ENCODE results near the gene DEDD.

DEDD gene

DNA sequence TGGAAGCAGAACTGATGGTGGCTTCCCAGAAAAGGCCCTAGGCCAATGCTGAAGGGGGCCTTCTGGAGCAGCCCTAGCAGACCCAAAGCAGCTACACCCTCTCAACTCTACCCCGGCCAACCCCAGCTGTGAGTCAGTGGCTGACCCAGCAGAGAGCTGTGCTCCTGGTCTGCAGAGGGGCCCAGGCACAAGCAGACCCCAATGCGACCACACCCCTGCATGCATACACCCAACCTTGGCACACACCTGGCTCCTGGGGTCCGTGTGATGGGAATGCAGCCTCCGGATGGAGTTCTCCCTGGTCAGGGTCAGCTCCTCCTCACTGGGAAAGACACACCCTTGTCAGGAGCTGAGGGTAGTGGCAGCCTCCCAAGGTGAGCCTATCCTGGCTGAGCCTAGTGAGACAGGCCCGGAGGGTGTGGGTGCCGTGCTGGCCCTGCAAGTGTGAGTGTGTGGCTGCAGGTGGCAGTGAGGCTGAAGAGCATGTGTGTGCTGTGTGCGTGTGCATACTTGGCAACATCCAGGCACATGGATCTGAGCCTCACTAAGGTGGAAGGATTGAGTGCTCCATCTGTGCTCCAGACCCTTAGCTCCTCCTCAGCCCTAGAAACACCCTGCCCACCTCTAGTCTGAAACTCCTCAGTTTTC, 58.9 kb downstream of the DEDD start:
- Histone ChIP-seq H3K4me3 (ENCODE audit: severe bottlenecking) (no peak overlapping the region), H3K27me3 (ENCODE audit: insufficient read depth, poor library complexity, severe bottlenecking) (no peaks in the 10 kb centered on the region), H3K9me3 (ENCODE audit: severe bottlenecking) (no peaks in the 10 kb centered on the region), H3K4me1 (ENCODE audit: insufficient read depth, poor library complexity, severe bottlenecking) (peaks cover 23% of the 10 kb centered on the region), H3K27ac (ENCODE audit: poor library complexity, severe bottlenecking) (peak overlapping the region; percentile 54), H3K36me3 (ENCODE audit: low read depth) (no peaks in the 10 kb centered on the region)
- ATAC-seq (ENCODE audit: low read depth) (peak; percentile 56), DNase-seq (ENCODE audit: low spot score) (peak; percentile 72)
- TF ChIP-seq CTCF (IDR thresholded peaks at IDR 0.05; ENCODE audit: poor library complexity, severe bottlenecking), result no peak

DNA sequence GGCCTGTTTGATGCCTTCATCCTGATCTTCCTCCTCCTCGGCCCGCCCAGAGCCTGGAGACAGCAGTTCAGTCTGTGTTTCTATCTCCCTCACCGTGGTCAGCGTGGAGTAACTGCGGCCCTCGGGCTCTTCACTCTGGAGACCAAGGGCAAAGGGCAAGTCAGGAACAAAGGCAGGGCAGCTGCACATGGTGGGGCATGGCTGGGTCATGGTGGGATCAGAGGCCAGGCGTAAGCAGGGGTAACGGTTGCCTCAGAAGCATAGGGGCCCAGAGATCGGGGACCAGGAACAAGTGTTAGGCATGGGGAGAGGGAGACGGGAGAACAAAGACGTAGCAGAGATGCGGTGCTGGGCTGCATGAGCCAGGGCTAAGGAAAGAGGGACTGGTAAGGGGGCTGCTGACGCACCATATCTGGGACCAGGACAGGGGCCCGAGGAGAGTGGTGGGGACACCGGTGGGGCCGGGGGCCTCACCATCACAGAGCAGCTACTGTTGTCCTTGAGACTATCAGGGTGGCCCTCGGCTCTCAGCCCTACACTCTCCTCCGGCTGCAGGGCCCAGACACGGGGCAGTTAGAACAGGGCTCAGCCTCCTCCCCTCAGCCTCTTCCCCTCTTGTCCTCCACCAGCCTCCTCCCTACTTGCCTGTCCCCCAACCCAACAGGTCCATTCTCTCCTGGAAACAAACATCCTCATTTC, 59.6 kb downstream of the DEDD start:
- ATAC-seq (ENCODE audit: low read depth) (no peak), DNase-seq (ENCODE audit: low spot score) (no peak)
- TF ChIP-seq CTCF (IDR thresholded peaks at IDR 0.05; ENCODE audit: poor library complexity, severe bottlenecking), result no peak
- Histone ChIP-seq H3K36me3 (ENCODE audit: low read depth) (no peaks in the 10 kb centered on the region), H3K4me1 (ENCODE audit: insufficient read depth, poor library complexity, severe bottlenecking) (peaks cover 23% of the 10 kb centered on the region), H3K27me3 (ENCODE audit: insufficient read depth, poor library complexity, severe bottlenecking) (no peaks in the 10 kb centered on the region), H3K4me3 (ENCODE audit: severe bottlenecking) (no peak overlapping the region), H3K9me3 (ENCODE audit: severe bottlenecking) (no peaks in the 10 kb centered on the region), H3K27ac (ENCODE audit: poor library complexity, severe bottlenecking) (peak overlapping the region; percentile 54)

GRCh38 chr1:161071886-161072371, 60.5 kb downstream of the DEDD start:
- TF ChIP-seq CTCF (IDR thresholded peaks at IDR 0.05; ENCODE audit: poor library complexity, severe bottlenecking), result peak; percentile 80
- Histone ChIP-seq H3K27ac (ENCODE audit: poor library complexity, severe bottlenecking) (no peak overlapping the region), H3K36me3 (ENCODE audit: low read depth) (no peaks in the 10 kb centered on the region), H3K4me1 (ENCODE audit: insufficient read depth, poor library complexity, severe bottlenecking) (peaks cover 23% of the 10 kb centered on the region), H3K9me3 (ENCODE audit: severe bottlenecking) (no peaks in the 10 kb centered on the region), H3K27me3 (ENCODE audit: insufficient read depth, poor library complexity, severe bottlenecking) (no peaks in the 10 kb centered on the region), H3K4me3 (ENCODE audit: severe bottlenecking) (no peak overlapping the region)
- DNase-seq (ENCODE audit: low spot score) (peak; percentile 78), ATAC-seq (ENCODE audit: low read depth) (peak; percentile 20; the same call in 1 of the 3 replicates)

Data from RWPE2 (cell line).